Hepatocyte (in vitro differentiated cells): ENCODE results near the gene ACACB. TPM values are rescaled to one million over a fixed set of nuclear protein-coding genes. Genes with fewer than 3 reads are reported as not detected.

Source experiments
- DNase-seq: peaks from one replicate; pipeline ENCODE4 v3.0.0-alpha.2; 2016; ENCODE audit warnings: low spot score
- H2AFZ ChIP-seq: fragments of 200-600 bp; sonication (generic); 2 replicates; pipeline ENCODE4 v1.6.0; 2016; ENCODE audit warnings: antibody characterized with exemption, mild to moderate bottlenecking
- H3K27ac ChIP-seq: fragments of 200-600 bp; sonication (generic); 2 replicates; pipeline ENCODE4 v1.5.1; 2016; ENCODE audit warnings: mild to moderate bottlenecking
- H3K27me3 ChIP-seq: fragments of 200-600 bp; sonication (generic); 2 replicates; pipeline ENCODE4 v1.6.1; 2016
- H3K36me3 ChIP-seq: fragments of 200-600 bp; sonication (generic); replicated peaks from 2 replicates; pipeline ENCODE4 v1.5.1; 2016; ENCODE audit warnings: low read depth; ENCODE audit not compliant: insufficient read depth
- H3K4me1 ChIP-seq: fragments of 200-600 bp; sonication (generic); 2 replicates; pipeline ENCODE4 v1.5.1; 2016; ENCODE audit warnings: mild to moderate bottlenecking, moderate library complexity; ENCODE audit not compliant: insufficient read depth
- H3K4me2 ChIP-seq: fragments of 200-600 bp; sonication (generic); 2 replicates; pipeline ENCODE4 v1.6.0; 2016
- H3K4me3 ChIP-seq: fragments of 200-600 bp; sonication (generic); 2 replicates; pipeline ENCODE4 v1.5.1; 2016; ENCODE audit warnings: mild to moderate bottlenecking
- H3K79me2 ChIP-seq: fragments of 200-600 bp; sonication (generic); 2 replicates; pipeline ENCODE4 v1.6.0; 2017; ENCODE audit warnings: mild to moderate bottlenecking
- H3K9me2 ChIP-seq: fragments of 200-600 bp; sonication (generic); replicated peaks from 2 replicates; pipeline ENCODE4 v1.6.0; 2017; ENCODE audit warnings: mild to moderate bottlenecking; ENCODE audit not compliant: insufficient read depth
- H3K9me3 ChIP-seq: fragments of 200-600 bp; sonication (generic); 2 replicates; pipeline ENCODE4 v1.5.1; 2016; ENCODE audit warnings: low read depth, mild to moderate bottlenecking
- H4K20me1 ChIP-seq: fragments of 200-600 bp; sonication (generic); 2 replicates; pipeline ENCODE4 v1.6.0; 2016; ENCODE audit warnings: mild to moderate bottlenecking; ENCODE audit not compliant: insufficient read depth, poor library complexity, severe bottlenecking
- EZH2 ChIP-seq: fragments of 200-600 bp; sonication (generic); IDR thresholded peaks from 2 replicates; pipeline ENCODE4 v1.6.1; 2016; ENCODE audit warnings: antibody characterized with exemption, mild to moderate bottlenecking, borderline replicate concordance
- EZH2phosphoT487 ChIP-seq: fragments of 200-600 bp; sonication (generic); IDR thresholded peaks from one replicate; pipeline ENCODE4 v1.6.1; 2018; ENCODE audit warnings: antibody characterized with exemption, mild to moderate bottlenecking, low read depth, moderate library complexity; ENCODE audit not compliant: unreplicated experiment, severe bottlenecking
- WGBS: methylation state at CpG from one replicate; pipeline ENCODE4 v1.1.6; 2016; ENCODE audit warnings: low lambda C conversion rate; ENCODE audit errors: missing lambda C conversion rate; 5-methylcytosine and 5-hydroxymethylcytosine counted together
- polyA plus RNA-seq: library from polyadenylated mRNA; unstranded; fragments of >200 nt; fragmentation: Nextera tagmentation; extraction: Ambion mirVana; gene quantifications from 2 replicates; pipeline ENCODE4 v1.2.1, GENCODE V29; 2016
- total RNA-seq: library from RNA; depleted of rRNA; stranded (reverse); fragments of >200 nt; gene quantifications from 2 replicates; pipeline ENCODE4 v1.2.3, GENCODE V29; 2014
- TF ChIP-seq, protein P1 (sequence below): fragments of 200-600 bp; sonication (generic); IDR thresholded peaks from 2 replicates; pipeline ENCODE4 v1.5.1; 2016; ENCODE audit warnings: antibody characterized with exemption, mild to moderate bottlenecking; ENCODE audit not compliant: poor library complexity

ACACB gene
- total and polyA plus RNA-seq, 2 experiments from 2014 or later, result 3.9 to 9.3 TPM

- Histone ChIP-seq H4K20me1 (no peaks in the 10 kb centered on the region), H3K27ac (no peak overlapping the region), H3K27me3 (no peaks in the 10 kb centered on the region), H3K79me2 (peaks cover 5% of the 10 kb centered on the region), H3K4me3 (no peak overlapping the region), H3K9me2 (no peaks in the 10 kb centered on the region), H3K36me3 (no peaks in the 10 kb centered on the region), H3K4me1 (no peaks in the 10 kb centered on the region), H3K9me3 (no peaks in the 10 kb centered on the region), H2AFZ (no peak overlapping the region), H3K4me2 (no peak overlapping the region)
- 97% methylated on average over 5 of the region's 5 CpGs for whole genome bisulfite sequencing
- DNase-seq, result no peak
- no peak for TF ChIP-seq EZH2phosphoT487
- TF ChIP-seq, protein P1, sequence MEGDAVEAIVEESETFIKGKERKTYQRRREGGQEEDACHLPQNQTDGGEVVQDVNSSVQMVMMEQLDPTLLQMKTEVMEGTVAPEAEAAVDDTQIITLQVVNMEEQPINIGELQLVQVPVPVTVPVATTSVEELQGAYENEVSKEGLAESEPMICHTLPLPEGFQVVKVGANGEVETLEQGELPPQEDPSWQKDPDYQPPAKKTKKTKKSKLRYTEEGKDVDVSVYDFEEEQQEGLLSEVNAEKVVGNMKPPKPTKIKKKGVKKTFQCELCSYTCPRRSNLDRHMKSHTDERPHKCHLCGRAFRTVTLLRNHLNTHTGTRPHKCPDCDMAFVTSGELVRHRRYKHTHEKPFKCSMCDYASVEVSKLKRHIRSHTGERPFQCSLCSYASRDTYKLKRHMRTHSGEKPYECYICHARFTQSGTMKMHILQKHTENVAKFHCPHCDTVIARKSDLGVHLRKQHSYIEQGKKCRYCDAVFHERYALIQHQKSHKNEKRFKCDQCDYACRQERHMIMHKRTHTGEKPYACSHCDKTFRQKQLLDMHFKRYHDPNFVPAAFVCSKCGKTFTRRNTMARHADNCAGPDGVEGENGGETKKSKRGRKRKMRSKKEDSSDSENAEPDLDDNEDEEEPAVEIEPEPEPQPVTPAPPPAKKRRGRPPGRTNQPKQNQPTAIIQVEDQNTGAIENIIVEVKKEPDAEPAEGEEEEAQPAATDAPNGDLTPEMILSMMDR, result no peak
- no peak for TF ChIP-seq EZH2
These were observed 46.2 kb downstream of the ACACB start for GRCh38 chr12:109162551-109162950.

- 95% methylated on average over 6 of the region's 6 CpGs for WGBS
- no peaks in the 10 kb centered on the region for H3K4me1 ChIP-seq
- H3K9me3 ChIP-seq, result no peaks in the 10 kb centered on the region
- peaks cover 4% of the 10 kb centered on the region for H3K79me2 ChIP-seq
- no peaks in the 10 kb centered on the region for H3K36me3 ChIP-seq
- H4K20me1 ChIP-seq, result no peaks in the 10 kb centered on the region
- no peak overlapping the region for H2AFZ ChIP-seq
- no peak for DNase-seq
- H3K4me2 ChIP-seq, result no peak overlapping the region
- H3K27me3 ChIP-seq, result no peaks in the 10 kb centered on the region
- no peak overlapping the region for H3K4me3 ChIP-seq
- TF ChIP-seq EZH2phosphoT487, result no peak
- TF ChIP-seq EZH2, result no peak
- TF ChIP-seq, protein P1, result no peak
- no peaks in the 10 kb centered on the region for H3K9me2 ChIP-seq
- no peak overlapping the region for H3K27ac ChIP-seq
These were observed 46.8 kb downstream of the ACACB start for GRCh38 chr12:109163167-109163566.

DNA sequence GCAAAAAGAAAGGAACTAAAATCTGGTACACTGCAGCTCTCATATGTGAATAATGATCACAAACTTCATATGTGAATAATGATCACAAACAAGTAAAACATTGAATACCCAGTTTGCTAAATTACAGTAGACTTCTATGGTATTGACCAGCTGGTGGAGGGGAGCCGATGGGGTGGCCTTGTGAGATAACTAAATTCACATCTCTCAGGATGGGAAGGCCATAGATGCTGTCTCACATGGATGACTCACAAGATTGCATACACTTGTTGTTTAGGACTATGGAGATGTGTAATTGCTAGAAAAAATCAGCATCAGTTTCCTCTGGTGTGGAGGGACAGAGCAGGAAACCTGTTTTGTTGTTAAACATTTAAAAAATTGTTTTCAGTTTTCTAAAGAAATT, 49.2 kb downstream of the ACACB start:
- no peak overlapping the region for H3K4me2 ChIP-seq
- no peak for DNase-seq
- no peaks in the 10 kb centered on the region for H3K9me3 ChIP-seq
- H3K4me3 ChIP-seq, result no peak overlapping the region
- no peaks in the 10 kb centered on the region for H3K79me2 ChIP-seq
- H3K9me2 ChIP-seq, result no peaks in the 10 kb centered on the region
- no peak overlapping the region for H2AFZ ChIP-seq
- no peaks in the 10 kb centered on the region for H4K20me1 ChIP-seq
- TF ChIP-seq EZH2, result no peak
- no peak for TF ChIP-seq EZH2phosphoT487
- TF ChIP-seq, protein P1, result no peak
- no peaks in the 10 kb centered on the region for H3K4me1 ChIP-seq
- H3K36me3 ChIP-seq, result no peaks in the 10 kb centered on the region
- no peaks in the 10 kb centered on the region for H3K27me3 ChIP-seq
- 81% methylated on average over 1 of the region's 1 CpG for WGBS
- no peak overlapping the region for H3K27ac ChIP-seq

DNA sequence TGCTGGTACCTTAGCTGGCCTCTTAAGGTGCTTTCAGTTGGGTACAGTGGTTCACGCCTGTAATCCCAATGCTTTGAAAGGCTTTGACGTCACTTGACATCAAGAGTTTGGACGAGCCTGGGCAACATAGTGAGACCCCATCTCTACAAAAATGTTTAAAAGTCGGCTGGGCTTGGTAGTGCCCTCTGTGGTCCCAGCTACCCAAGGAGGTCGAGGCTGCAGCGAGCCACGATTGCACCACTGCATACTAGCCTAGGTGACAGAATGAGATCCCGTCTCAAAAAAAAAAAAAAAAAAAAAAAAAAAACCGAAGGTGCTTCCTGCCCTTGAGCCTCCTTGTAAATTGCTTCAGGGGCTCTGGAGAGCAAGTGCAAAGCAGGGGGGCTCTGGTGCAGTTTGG, 50.0 kb downstream of the ACACB start:
- TF ChIP-seq EZH2 (no peak), EZH2phosphoT487 (no peak)
- TF ChIP-seq, protein P1, result no peak
- Histone ChIP-seq H3K9me2 (no peaks in the 10 kb centered on the region), H3K4me1 (no peaks in the 10 kb centered on the region), H3K27ac (no peak overlapping the region), H3K4me3 (no peak overlapping the region), H4K20me1 (no peaks in the 10 kb centered on the region), H3K9me3 (no peaks in the 10 kb centered on the region), H3K79me2 (no peaks in the 10 kb centered on the region), H3K27me3 (no peaks in the 10 kb centered on the region), H3K4me2 (no peak overlapping the region), H2AFZ (no peak overlapping the region), H3K36me3 (no peaks in the 10 kb centered on the region)
- no peak for DNase-seq
- WGBS, result 92% methylated on average over 7 of the region's 9 CpGs
